Stimulated activated CD4-positive, alpha-beta T cell treated with anti-CD3 and anti-CD28 coated beads, Interleukin-2, amount 100 ng/mL, for 24 hours (primary cell): ENCODE results near the gene SHQ1.

ENCODE experiments used
- DNase-seq, 2 donors: peaks; one replicate each; pipeline ENCODE4 v3.0.0-alpha.2; 2020

SHQ1 gene

GRCh38 chr3:72847282-72847681, 963 bp downstream of the SHQ1 start:
- DNase-seq, result no peak

- DNase-seq, result no peak
These were observed 2.1 kb downstream of the SHQ1 start for GRCh38 chr3:72846166-72846565.

GRCh38 chr3:72844436-72844993, 3.7 kb downstream of the SHQ1 start:
- DNase-seq, result no peak

GRCh38 chr3:72839057-72839456, 9.2 kb downstream of the SHQ1 start:
- no peak for DNase-seq

GRCh38 chr3:72836923-72837322, 11.3 kb downstream of the SHQ1 start:
- no peak for DNase-seq

GRCh38 chr3:72836416-72836815, 11.8 kb downstream of the SHQ1 start:
- no peak for DNase-seq

- DNase-seq, result no peak
These were observed 17.6 kb downstream of the SHQ1 start for GRCh38 chr3:72830452-72831223.

GRCh38 chr3:72829701-72830100, 18.5 kb downstream of the SHQ1 start:
- DNase-seq, result no peak

GRCh38 chr3:72821161-72821781, 27.0 kb downstream of the SHQ1 start:
- no peak for DNase-seq

GRCh38 chr3:72820415-72820814, 27.8 kb downstream of the SHQ1 start:
- DNase-seq, result no peak

- DNase-seq, result no peak
These were observed 29.3 kb downstream of the SHQ1 start for GRCh38 chr3:72818905-72819304.

- DNase-seq, result no peak
These were observed 30.0 kb downstream of the SHQ1 start for GRCh38 chr3:72818092-72818773.

GRCh38 chr3:72816862-72817355, 31.3 kb downstream of the SHQ1 start:
- no peak for DNase-seq

- DNase-seq, result no peak
These were observed 33.9 kb downstream of the SHQ1 start for GRCh38 chr3:72814308-72814707.

GRCh38 chr3:72812201-72812600, 36.0 kb downstream of the SHQ1 start:
- no peak for DNase-seq

GRCh38 chr3:72811571-72811970, 36.7 kb downstream of the SHQ1 start:
- no peak for DNase-seq

- DNase-seq, result no peak
These were observed 37.4 kb downstream of the SHQ1 start for GRCh38 chr3:72810659-72811434.

GRCh38 chr3:72810063-72810462, 38.2 kb downstream of the SHQ1 start:
- DNase-seq, result no peak

- no peak for DNase-seq
These were observed 43.9 kb downstream of the SHQ1 start for GRCh38 chr3:72804361-72804760.

- DNase-seq, result no peak
These were observed 44.7 kb downstream of the SHQ1 start for GRCh38 chr3:72803573-72803972.

GRCh38 chr3:72802001-72802400, 46.2 kb downstream of the SHQ1 start:
- no peak for DNase-seq

GRCh38 chr3:72800869-72801268, 47.4 kb downstream of the SHQ1 start:
- DNase-seq, result no peak
